Activated gamma-delta T cell (primary cell): ENCODE results near the gene SLC13A2.
"Not testable (repeated sequence)": the region's sequence is repeated elsewhere in the genome, so short reads cannot be mapped to it uniquely, and the experiment has no call there.

Experiments
- DNase-seq: peaks from one replicate; lab custom pipeline; 2025; lab: John Stamatoyannopoulos, UW
- total RNA-seq, 2 donors: gene quantifications; one replicate each; lab custom pipeline; 2026; lab: John Stamatoyannopoulos, UW

SLC13A2 gene, protein sequence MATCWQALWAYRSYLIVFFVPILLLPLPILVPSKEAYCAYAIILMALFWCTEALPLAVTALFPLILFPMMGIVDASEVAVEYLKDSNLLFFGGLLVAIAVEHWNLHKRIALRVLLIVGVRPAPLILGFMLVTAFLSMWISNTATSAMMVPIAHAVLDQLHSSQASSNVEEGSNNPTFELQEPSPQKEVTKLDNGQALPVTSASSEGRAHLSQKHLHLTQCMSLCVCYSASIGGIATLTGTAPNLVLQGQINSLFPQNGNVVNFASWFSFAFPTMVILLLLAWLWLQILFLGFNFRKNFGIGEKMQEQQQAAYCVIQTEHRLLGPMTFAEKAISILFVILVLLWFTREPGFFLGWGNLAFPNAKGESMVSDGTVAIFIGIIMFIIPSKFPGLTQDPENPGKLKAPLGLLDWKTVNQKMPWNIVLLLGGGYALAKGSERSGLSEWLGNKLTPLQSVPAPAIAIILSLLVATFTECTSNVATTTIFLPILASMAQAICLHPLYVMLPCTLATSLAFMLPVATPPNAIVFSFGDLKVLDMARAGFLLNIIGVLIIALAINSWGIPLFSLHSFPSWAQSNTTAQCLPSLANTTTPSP
- 0 reads per million in 2 donors for total RNA-seq

DNA sequence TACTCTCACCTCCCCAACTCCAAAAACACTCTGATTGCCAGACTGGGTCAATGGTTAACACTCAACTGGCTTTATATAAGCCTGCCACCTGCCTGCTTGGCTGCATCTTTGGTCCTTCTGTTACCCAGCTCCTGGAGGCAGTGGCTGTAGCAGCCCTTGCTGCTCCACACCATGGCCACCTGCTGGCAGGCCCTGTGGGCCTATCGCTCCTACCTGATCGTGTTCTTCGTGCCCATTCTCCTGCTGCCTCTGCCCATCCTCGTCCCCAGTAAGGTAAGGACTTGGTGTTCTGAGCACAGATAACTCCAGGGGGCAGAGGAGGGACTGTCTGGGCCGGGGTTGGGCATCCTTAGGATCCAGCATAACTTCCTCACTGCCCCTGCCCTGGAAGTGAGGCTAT, at the start of gene SLC13A2:
SLC13A2 (plus strand) TSS at position 103 of the 400 bp plus-strand sequence; CDS start at position 172, 69 bp downstream.
- DNase-seq = no peak

DNA sequence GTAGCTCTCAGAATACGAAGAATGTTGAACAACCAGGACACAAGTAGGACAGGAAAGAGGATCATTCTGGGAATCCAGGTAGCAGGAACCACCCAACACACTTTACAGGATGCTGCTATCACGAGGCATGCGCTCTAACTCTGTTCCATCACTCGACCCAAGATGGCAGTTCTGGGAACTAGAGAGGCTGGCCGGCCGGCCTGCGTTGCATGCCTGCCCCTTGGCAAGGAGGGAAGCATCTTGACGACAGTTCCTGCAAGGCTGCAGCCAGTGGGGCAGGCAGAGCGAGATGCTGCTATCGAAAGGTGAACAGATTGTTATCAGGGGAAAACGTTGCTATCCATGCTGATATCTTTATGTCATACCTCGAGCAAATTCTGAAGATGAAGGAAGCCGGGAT, 48.2 kb upstream of the SLC13A2 start:
- no peak for DNase-seq

DNA sequence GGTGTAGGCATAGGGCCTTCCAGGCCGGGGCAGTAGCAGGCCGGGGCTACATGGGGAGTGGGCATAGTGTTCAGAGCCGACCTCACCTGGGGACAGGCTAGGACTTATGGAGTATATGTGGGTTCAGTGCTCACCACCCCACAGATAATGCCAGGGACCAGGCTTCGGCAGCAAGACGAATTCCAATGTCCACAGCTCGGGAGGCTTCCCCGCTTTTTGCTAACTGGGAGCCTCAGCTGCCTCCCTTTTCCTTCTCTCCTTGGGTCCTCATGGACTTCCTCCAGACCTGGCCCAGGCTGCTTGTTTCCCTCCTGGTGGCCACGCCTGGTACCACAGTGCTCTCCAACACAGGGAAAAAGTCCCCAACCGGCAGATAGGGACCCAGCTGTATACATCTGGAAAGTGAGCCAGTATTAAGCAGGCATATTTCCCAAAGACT, 47.3 kb upstream of the SLC13A2 start:
- no peak for DNase-seq

DNA sequence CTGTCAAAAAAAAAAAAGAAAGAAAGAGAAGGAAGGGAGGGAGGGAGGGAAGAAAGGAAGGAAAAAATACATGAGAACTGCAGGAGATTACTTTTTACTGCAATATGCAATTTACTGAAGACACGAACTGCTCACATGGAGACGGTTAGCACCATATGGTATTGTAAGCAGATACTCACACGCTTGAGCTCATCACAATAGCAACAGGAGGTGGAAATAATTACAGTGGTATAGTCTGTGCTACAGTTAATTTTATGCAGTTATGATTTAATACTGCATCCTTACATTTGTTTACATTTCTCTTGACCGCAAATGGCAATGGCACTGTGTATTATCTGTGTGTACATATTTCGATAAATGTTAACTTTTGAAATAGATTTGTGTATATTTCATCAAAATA, 46.1 kb upstream of the SLC13A2 start:
- DNase-seq = no peak

DNA sequence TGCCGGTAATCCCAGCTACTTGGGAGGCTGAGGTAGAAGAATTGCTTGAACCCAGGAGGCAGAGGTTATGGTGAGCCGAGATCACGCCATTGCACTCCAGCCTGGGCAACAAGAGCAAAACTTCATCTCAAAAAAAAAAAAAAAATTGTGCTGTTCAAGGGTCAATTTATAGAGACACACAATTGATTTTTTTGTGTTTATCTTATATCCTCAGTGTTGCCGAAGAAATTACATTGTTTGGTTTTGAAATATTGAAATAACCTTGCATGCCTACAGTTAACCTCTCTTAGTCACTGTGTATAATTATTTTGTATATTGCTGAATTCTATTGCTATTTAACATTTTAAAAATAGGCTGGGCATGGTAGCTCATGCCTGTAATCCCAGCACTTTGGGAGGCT, 45.5 kb upstream of the SLC13A2 start:
- not testable (repeated sequence) for DNase-seq

DNA sequence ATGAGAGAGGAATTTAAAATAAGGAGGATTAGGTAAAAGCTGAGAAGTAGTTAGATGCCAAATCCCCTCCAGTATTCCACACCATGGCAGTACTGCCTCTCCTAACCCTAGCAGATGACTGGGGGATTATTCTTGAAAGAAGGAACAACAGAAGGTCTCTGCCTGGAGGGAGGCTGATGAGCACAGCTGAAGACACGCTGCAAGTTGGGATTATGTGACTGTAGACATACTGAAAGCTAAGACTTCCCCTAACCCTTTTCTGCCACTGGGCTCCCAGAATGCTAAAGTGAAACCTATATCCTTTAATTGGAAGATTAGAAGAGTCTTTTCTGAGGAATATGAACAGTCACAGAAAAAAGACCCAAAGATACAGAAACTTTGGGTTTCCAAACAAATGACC, 39.7 kb upstream of the SLC13A2 start:
- no peak for DNase-seq

DNA sequence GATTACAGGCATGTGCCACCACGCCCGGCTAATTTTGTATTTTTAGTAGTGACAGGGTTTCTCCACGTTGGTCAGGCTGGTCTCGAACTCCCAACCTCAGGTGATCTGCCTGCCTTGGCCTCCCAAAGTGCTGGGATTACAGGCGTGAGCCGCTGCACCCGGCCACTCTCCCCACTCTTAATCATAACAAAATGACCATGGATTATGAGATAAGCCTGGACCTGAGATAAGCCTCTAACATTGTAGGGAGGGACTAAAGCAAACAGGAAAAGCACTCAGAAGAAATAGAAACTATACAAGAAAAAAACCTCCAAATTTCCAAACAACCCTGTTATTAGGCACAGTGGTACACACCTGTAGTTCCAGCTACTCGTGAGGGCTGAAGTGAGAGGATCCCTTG, 39.1 kb upstream of the SLC13A2 start:
- not testable (repeated sequence) for DNase-seq

DNA sequence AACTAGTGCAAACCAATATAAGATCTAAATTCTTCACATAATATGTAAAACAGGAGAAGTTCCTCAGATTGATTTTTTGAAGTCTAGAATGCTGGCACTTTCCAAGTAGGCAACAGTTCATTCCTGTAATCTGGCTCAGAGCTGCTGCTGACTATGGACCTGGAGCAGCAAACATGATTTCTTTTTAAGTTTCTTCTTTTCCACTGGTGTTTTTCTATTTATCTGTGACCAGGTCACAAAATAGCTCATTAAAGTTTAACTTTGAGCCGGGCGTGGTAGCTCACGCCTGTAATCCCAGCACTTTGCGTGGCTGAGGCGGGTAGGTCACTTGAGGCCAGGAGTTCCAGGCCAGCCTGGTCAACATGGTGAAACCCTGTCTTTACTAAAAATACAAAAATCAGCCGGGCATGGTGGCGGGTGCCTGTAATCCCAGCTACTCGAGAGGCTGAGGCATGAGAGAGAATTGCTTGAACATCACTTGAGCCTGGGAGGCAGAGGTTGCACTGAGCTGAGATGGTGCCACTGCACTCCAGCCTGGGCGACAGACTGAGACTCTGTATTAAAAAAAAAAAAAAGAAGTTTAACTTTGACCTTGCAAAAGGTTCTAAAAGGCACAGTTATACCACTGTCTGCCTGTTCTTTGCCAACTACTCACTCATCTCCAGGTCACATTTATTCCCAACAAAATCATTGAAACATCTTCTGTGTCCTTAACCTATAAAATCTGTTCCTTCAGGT, 29.4 kb upstream of the SLC13A2 start:
- no peak for DNase-seq

DNA sequence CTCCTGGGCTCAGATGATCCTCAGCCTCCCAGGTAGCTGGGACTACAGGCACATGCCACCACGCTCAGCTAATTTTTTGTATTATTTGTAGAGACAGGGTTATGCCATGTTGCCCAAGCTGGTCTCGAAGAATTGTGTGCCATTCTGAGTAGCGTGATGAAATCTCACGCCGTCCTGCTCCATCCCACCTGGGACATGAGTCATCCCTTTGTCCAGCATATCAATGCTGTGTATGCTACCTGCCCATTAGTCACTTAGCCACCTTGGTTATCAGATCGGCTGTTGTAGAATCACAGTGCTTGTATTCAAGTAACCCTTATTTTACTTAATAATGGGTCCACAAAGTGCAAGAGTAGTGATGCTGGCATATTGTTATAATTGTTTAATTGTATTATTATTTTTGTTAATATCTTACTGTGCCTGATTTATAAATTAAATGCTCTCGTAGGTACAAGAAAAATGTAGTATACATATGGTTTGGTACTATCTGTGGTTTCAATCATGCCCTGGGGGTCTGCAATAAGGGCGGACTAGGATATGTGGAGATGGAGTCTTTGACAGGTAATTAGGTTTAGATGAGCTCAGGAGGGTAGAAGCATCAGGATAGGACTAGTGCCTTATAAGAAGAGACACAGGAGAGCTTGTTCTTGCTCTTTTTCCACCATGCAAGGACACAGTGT, 26.6 kb upstream of the SLC13A2 start:
- no peak for DNase-seq

DNA sequence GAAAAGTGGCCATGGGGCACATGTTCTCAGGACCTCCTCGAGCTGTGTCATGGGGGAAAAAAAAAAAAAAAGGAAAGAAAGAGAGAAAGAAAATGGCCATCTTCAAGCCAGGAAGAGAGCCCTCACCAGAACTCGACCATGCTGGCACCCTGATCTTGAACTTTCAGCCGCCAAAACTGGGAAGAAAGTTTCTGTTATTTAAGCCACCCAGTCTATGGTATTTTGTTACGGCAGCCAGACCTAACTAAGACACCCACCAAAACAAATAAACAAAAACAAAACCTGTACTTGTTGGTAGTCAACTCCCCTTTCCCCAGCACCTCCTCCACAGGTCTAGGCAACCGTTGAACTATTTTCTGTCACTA, 26.1 kb upstream of the SLC13A2 start:
- no peak for DNase-seq

DNA sequence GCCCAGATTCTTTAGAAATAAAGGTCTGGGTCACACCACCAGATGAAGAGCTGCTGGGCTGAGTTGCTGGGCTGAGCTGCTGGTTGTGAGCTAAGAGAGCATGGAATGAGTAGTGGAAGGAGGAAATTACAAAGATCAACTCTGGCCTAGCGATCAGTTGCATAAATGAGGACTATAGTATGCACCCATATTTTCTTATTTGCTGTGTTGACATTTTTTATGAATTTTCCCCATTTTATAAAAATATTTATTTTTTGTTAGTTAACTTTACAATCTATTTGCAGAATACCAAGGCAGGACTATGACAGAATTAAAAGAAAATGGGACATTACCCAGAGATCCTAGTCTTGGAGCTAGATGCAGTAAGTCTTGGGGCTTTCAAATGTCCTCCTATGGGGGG, 23.6 kb upstream of the SLC13A2 start:
- no peak for DNase-seq

DNA sequence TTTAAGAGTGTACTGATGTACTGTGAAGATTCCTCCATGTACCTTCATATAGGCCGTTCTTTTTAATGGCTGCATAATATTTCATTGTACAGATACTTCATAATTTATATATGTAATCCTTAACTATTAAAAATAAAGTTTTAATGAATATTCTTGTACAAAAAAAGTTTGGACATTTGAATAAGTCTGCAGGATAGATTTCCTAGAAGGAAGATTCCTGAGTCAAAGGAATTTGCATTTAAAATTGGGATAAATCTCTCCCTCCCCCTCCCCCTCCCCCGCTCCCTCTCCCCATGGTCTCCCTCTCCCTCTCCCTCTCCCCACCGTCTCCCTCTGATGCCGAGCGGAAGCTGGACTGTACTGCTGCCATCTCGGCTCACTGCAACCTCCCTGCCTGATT, 15.6 kb upstream of the SLC13A2 start:
- no peak for DNase-seq

DNA sequence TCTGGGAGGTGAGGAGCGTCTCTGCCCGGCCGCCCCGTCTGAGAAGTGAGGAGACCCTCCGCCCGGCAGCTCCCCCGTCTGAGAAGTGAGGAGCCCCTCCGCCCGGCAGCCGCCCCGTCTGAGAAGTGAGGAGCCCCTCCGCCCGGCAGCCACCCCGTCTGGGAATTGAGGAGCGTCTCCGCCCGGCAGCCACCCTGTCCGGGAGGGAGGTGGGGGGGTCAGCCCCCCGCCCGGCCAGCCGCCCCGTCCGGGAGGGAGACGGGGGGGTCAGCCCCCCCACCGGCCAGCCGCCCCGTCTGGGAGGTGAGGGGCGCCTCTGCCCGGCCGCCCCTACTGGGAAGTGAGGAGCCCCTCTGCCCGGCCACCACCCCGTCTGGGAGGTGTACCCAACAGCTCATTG, 14.6 kb upstream of the SLC13A2 start:
- DNase-seq = not testable (repeated sequence)

DNA sequence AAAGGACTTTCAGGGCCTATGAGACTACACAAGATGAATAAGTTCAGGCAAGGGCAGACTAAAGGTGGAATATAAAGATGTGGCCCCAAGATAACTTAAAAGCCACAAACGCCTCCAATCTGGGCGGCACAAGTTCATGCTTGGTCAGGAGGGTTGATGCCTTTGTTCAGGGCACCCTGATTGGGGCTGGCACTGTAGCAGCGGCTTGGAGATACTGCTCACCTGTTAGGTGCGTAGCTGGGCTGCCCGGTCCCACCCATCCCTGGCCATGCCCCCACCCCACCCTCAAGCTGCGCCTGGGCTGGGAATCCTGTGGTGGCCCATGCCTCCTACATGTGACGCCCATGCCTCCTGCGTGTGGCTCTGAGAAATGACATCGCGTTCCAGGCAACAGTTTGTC, 12.5 kb upstream of the SLC13A2 start:
- no peak for DNase-seq

DNA sequence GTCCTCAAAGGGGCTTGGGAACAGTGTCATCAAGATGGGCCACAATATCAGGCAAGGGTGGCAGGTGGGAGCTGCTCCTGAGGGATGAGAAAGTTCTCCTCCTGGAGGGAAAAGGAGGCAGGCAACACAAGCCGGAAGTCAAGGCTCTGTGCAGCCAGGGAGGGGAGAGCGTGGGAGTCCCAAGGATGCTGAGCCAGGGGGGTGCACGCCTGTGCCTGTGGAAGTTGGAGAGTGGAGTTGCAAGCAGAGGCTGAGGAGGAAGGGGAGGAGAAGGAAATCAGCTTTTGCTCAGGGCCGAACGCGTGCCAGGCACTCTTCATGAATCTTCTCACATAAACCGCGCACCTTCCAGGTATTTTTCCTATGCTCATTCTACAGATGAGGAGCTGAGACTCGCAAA, 7.4 kb upstream of the SLC13A2 start:
- no peak for DNase-seq

DNA sequence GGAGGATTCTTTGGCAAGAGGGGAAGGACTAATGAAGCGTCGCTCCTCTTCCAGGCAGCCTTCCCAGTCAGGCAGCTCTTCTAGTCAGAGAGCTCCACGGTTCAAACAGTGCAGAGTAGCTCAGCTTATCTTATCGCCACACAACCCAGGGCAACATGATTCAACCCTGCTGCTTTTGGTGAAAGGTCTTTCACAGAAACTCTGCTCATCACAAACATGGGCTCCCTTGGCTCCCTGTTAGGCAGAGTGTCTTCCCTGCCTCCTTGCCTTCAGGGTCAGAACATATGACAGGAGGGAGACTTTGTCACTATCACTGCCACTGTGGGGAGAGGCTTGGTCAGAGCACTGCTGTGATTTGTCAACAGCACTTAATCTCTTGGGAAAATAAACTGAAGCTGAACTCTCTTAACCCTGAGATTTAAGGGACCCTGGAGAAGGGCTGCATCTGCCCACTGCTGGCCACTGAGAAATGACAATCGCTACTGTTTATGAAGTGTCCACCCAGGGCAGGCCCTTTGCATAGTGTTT, 6.9 kb upstream of the SLC13A2 start:
- no peak for DNase-seq

DNA sequence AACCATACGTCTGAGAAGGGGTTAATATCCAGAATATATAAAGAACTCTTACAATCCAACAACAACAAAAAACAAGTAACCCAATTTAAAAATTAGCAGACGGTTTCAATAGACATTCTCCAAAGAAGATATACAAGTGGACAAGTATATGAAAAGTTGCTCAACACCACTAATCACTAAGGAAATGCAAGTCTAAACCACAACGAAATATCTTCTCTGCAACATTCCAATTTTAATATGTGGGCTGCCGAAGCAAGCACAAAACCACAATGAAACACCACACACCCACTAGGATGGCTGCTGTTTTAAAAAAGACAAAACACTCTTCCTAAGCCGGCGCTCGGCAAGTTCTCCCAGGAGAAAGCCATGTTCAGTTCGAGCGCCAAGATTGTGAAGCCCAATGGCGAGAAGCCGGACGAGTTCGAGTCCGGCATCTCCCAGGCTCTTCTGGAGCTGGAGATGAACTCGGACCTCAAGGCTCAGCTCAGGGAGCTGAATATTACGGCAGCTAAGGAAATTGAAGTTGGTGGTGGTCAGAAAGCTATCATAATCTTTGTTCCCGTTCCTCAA, 5.9 kb upstream of the SLC13A2 start:
- no peak for DNase-seq

DNA sequence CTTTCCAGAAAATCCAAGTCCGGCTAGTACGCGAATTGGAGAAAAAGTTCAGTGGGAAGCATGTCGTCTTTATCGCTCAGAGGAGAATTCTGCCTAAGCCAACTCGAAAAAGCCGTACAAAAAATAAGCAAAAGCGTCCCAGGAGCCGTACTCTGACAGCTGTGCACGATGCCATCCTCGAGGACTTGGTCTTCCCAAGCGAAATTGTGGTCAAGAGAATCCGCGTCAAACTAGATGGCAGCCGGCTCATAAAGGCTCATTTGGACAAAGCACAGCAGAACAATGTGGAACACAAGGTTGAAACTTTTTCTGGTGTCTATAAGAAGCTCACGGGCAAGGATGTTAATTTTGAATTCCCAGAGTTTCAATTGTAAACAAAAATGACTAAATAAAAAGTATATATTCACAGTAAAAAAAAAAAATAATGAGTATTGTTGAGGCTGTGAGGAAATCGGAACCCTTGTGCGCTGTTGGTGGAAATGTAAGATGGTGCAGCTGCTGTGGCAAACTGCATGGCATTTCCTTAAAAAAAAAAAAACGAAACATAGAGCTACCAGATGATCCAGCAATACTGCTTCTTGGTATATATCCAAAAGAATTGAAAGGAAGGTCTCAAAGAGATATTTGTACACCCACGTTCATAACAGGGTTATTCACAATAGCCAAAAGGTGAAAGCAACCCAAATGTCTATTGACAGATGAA, 5.3 kb upstream of the SLC13A2 start:
- DNase-seq = not testable (repeated sequence)

DNA sequence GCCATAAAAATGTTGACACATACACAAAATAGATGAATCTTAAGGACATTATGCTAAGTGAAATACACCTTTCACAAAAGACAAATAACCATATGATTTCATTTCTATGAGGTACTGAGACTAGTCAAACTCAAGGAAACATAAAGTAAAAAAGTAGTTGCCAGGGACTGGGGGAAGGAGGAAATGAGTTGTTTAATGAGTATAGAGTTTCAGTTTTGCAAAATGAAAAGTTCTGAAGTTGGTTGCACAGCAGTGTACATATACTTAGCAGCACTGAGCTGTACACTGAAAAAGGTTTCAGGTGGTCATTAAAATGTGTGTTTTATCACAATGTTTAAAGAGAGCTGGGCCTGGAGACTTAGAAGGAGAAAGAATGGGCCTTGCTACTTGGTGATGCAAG, 4.7 kb upstream of the SLC13A2 start:
- DNase-seq = no peak

DNA sequence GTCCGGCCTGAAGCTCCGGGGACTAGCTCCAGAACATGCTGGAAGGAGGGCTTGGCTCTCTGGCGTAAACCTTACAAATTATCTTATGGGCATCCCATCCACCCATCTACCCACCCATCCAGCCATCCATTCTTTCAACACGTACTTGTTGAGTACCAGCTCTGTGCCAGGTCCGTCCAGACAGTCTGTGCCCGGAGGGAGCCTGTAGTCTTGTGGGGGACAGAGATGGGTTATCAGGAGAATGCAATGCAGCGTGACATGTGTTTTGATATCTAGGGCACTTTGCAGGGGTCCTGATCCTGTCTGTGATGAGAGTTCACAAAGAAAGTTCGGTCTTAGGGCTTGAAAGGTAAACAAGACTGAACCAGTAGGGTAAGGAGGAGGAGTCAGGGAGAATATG, 4.1 kb upstream of the SLC13A2 start:
- DNase-seq = no peak

DNA sequence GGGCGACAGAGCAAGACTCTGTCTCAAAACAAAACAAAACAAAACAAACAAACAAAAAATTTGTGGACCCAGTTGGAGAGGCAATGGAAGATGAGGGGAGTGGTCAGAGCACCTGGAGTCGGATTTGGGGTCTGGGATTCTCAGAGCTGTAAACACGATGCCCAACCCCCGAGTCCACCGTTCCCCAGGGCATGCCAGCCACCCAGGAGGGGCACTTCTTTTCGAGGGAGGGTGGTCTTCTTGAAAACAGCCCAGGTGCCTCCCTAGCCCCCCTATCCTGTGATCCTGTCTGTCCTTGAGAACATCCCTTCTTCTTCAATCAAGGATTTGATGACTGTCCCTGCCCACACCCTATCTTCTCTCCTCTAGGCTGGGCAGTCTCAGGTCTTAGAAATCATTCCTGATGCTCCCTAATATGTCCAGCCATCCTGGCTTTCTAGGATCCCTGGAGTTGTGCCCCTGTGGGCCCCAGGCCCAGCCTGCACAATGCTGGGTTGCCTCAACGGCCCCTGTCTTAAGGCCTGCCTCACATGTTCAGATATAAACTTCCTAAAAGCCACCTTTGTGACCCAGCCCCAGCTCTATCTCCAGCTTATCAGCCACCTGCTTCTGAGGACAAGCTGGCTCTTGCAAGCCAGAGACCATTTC, 3.1 kb upstream of the SLC13A2 start:
- DNase-seq = no peak
